Stimulated activated CD4-positive, alpha-beta T cell treated with anti-CD3 and anti-CD28 coated beads, Interleukin-2, amount 100 ng/mL, for 4 hours (primary cell): Measurements from ENCODE around the gene SLC16A5.
"Not testable (repeated sequence)": the region's sequence is repeated elsewhere in the genome, so short reads cannot be mapped to it uniquely, and the experiment has no call there.

Experiments used
- DNase-seq: peaks from one replicate; pipeline ENCODE4 v3.0.0-alpha.2; 2020; ENCODE audit warnings: low read depth

Gene SLC16A5

DNA sequence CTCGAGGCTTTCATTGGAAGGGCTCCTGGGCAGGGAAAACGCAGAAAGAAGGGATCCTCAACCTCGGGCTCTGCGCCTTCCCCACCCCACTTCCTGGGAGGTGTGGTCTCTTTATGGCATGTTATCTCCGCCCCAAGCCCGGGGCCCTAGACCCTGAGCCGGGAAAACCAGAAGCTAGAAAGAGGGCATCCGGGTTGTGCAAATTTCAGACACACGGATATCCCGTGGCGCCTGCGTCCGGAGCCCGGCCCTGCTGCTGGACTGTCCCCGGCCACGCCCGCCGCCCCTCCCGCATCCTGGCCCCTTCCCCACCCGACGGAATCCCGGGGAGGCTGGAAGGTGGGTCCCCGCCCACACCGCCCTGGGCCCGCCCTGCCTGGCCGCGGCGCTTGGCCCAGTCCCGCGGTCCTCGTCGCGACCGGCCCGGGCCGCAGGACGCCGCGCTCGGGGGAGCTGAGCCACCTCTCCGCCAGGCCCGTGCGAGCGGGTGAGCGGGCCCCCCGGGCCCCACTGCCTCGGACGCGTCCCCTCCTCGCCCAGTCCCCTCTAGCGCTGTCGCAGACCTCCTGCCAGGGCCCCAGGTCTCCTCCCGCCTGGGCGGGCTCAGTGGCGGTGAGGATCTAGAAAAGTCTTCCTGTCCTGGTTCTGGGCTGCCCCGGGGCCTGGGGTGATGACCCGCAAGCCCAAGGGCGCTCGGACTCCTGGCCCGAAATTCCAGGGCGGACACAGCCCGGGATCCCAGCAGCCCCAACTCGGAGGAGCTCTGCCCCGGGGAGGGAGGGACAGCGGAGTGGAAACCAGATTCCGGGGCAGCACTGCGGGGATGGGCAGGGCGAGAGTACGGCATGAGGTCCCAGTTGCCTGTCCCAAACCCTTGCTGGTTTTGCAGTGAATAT lies at the start of gene SLC16A5:
SLC16A5 (plus strand) TSS at position 397 of the 896 bp plus-strand sequence. CDS start 5,683 bp downstream, outside the sequence.
- DNase-seq, result no peak

DNA sequence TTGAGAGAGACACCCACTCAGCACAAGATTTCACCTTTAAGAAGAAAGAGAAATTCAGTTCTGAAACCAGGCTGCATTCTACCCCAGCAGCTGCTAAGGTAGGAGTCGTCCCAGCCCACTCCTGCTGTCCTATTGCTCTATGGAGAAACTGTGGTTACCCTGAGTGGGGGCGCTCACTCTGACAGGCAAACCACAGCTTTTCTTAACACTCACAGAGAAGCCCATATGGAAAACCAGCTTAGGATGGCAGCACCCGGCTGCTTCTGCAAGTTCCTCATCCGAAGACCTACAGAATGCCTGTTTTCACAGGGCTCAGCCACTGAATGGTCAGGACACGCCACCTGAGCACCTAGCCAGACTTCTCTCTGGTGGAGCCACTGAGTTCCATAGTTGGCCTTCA lies 48.5 kb upstream of the SLC16A5 start:
- no peak for DNase-seq

DNA sequence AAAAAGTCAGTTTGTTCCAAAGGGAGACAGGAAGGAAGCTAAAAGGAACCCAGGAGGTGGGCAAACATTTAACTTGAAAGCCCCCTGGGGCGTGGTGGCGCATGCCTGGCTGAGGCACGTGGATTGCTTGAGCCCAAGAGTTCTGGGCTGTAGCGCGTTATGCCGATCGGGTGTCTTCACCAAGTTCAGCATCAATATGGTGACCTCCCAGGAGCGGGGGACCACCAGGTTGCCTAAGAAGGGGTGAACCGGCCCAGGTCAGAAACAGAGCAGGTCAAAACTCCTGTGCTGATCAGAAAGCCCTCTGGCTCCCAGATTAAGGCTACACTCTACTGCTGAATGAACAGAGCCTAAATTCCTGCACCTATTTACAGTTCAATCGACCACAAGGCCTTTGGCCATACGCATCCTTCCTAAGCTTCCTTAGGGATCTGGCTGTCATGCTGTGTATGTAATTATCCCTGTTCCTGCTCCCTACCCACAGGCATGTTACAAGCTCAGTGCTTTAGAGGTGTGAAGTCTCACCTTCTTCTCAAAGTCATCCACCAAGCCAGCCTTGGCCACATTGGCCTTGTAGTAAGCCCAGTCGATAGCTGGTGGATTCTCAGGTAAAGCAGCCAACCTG lies 46.0 kb upstream of the SLC16A5 start:
- DNase-seq, result no peak

- not testable (repeated sequence) for DNase-seq
These were observed 44.0 kb upstream of the SLC16A5 start for GRCh38 chr17:75043789-75044188.

DNA sequence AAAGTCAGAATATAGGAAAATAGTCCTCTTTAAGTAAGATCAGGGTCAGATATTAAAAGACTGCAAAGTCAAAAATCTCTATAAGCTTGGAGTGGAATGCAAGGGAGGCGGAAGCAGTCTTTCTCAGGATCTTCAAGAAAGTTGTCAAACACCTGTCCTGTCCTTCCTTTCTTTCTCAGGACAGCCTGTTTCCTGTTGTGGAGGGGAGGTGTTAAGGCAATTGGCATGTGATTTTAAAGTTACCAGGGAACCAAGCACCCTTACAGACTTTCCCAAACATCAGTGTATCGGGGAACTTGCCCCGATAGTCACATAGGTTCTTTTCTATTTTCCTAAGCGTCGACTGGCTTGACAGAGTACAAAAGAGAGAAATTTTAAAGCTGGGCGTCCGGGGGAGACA lies 43.0 kb upstream of the SLC16A5 start:
- no peak for DNase-seq

- not testable (repeated sequence) for DNase-seq
These were observed 41.8 kb upstream of the SLC16A5 start for GRCh38 chr17:75045946-75046406.

GRCh38 chr17:75046407-75047289 lies 41.1 kb upstream of the SLC16A5 start, which contains the start of the genes ATP5PD and KCTD2:
ATP5PD (minus strand) TSS chr17:75046969; CDS start chr17:75042650, 4,319 bp downstream.
KCTD2 (plus strand) TSS chr17:75047225; CDS start chr17:75047251, 26 bp downstream.
- DNase-seq, result peak; percentile 93

DNA sequence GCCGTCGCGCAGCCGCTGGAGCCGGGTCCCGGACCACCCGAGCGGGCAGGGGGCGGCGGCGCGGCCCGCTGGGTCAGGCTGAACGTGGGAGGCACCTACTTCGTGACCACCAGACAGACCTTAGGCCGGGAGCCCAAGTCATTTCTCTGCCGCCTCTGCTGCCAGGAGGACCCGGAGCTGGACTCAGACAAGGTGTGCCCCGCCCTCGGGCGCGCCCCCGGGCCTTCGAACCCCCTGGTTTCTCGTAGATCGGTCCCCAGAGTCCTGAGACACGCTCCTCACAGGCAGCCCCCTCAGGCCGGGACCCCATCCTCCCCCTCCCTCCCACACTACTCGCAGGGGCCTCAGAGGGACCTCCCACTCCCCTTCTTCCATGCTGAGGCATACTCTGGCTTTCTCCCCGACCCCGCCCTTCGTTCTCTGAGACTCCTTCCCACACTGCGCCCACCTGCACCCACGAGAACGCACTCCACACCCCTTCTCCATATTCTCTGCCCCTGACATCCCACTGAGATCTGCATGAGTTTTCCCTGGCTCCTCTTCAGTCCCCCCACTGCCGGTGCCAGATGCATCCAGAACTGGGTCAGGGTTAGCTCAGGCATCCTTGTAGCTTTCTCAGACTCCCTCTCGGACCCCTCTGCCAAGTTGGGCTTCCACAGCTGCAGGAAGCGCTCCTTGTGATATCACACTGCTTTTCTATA lies 40.2 kb upstream of the SLC16A5 start:
- DNase-seq, result peak; percentile 21

GRCh38 chr17:75048249-75048878 lies 39.4 kb upstream of the SLC16A5 start:
- DNase-seq, result no peak

DNA sequence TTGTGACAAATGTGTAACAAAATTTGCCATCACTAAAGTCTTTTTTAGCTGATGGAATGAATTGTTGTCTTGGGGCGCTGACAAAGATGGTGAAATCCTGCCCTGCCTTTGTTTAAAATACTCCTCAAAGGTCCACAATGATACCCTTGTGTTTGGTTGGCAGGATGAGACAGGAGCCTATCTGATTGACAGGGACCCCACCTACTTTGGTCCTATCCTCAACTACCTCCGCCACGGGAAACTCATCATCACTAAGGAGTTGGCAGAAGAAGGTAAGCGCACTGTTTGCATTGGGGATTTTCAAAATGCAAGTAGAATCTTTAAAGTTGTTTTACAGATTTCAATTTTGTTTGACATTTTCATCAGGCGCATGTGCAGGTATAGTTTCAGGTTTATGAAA lies 38.7 kb upstream of the SLC16A5 start:
- no peak for DNase-seq

GRCh38 chr17:75049706-75050105 lies 38.0 kb upstream of the SLC16A5 start:
- DNase-seq, result no peak

GRCh38 chr17:75051941-75052340 lies 35.8 kb upstream of the SLC16A5 start:
- DNase-seq, result no peak

DNA sequence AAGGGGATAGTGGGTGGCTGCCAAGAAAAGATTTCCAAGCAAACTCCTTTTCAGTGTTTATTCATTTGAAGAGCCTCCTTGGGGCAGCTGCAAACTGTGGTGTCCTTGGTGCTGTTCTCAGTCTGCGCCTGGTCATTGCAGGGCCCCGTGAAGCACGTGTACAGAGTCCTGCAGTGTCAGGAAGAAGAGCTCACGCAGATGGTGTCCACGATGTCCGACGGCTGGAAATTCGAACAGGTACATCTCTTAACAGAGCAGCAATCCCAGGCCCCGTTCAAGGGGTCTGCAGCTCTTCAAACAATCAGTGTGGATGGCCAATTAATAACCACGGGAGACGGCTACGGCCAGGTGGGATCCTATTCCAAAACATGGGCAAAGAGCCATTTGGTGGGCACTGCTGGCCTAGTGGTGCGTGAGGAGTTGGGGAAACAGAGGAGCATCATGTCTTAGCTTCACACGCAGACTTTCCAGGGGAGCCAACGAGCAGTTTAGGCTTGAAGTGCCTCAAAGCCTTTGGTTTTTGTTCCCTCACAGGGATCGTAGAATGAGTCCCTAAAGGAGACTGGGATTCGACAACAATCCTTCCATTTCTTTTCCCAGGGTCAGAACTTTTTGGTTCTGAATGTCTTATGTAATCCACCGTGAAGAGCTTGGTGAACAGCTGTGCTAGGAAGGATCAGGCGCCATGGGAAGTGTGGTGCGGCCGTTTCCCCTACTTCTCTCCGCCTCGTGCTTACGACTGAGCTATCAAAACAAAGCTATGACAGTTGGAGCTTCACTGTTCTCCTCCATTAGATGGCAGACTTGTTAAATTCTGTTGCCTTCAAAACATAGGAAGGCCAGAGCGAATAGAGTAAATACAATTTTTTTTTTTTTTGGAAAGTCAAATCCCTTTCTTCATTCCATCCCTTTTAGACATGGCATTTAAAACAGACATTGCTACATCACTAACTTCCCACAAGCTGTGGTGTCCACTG lies 28.1 kb upstream of the SLC16A5 start:
- no peak for DNase-seq

DNA sequence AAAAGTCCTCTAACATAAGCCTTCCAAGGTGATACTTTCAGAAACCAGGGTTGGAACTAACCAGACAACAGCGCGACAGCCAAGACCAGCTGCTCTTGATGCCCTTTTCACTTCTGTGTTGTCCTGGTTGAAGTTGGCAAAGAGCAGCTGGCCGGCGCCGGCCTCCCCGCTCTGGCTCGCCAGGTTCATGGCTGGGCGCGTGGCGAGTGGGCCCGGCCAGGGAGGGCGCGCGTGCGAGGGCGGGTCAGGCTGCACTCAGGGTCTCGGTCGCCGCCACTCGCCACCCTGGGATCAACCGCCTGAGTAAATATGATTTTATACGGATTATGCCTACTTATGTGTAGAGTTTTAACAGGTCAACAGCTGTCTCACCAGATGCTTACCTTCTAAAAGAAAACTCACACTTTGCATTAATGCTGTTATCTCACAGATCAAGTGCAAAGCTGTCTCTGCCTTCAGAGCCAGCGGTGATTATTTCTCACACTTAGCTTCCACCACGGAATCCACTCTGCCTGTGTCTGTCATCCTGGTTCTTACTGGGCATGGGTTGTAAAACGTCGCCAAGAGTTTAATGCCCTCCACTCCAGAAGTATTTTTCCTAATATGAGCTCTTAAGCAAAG lies 27.2 kb upstream of the SLC16A5 start:
- DNase-seq, result no peak

GRCh38 chr17:75061055-75061438 lies 26.7 kb upstream of the SLC16A5 start:
- DNase-seq, result no peak

GRCh38 chr17:75061618-75062017 lies 26.1 kb upstream of the SLC16A5 start:
- DNase-seq, result no peak

- DNase-seq, result no peak
These were observed 24.6 kb upstream of the SLC16A5 start for GRCh38 chr17:75063201-75063600.

GRCh38 chr17:75063626-75064025 lies 24.1 kb upstream of the SLC16A5 start:
- DNase-seq, result no peak

DNA sequence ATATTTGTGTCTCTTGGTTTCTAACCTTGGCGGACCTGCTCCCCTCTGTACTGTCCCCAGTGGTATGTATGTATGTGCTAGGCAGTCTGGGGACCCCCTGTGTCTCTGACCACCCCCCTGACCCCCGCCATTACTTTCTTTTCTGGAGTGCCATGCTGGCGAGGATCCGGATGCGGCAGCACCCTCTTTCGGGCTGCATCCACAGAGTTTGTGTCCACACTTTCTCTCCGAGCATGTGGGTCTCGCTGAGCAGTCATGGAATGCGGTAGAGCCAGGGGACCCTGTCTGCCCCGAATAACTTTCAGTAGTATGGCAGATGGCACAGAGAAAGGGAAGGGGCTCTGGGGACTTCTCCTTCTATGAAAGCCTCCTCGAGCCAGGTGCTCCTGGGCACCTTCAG lies 23.7 kb upstream of the SLC16A5 start:
- DNase-seq, result no peak
